GM12892 (cell line): ENCODE measurements around the gene BMP15.

Experiments
- POLR2A ChIP-seq: IDR thresholded peaks from 2 replicates; pipeline ENCODE4 v1.6.1; 2011; ENCODE audit warnings: low read depth, low read length, control low read depth
- POLR2AphosphoS5 ChIP-seq: IDR thresholded peaks from 2 replicates; pipeline ENCODE4 v1.6.1; 2011; ENCODE audit warnings: low read depth, low read length, control low read depth

DNA sequence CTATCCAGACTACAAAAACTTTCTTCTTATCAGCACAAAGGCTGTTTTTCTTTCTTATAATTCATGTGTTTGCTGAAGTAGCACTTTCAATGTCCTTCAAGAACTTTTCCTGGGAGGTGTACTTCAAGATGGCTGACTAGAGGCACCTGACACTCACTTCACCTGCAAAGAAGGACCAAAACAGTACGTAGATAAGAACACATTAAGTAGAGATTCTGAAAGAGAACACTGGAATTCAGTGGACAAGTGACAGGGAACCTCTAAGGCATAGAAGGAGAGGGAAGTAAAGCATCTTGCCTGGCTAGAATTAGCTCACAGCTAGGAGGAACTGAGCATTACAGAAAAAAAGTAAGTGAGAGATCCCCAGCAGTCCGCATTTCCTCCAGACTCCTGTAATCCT lies 21.7 kb upstream of the BMP15 start:
- TF ChIP-seq POLR2A = no peak
- no peak for TF ChIP-seq POLR2AphosphoS5
